Activated T-helper 17 cell treated with anti-CD3 and anti-CD28 coated beads, Interleukin-2, amount 50 U/mL, for 72 hours (primary cell): ENCODE data around the gene CYB561. TPM values are rescaled to one million over a fixed set of nuclear protein-coding genes. Genes with fewer than 3 reads are reported as not detected.

ENCODE experiments used
- ATAC-seq: fragments of 150-1000 bp; cut with Tn5 transposase; replicated peaks from 2 replicates; pipeline ENCODE4 v1.10.0; 2021; ENCODE audit warnings: mild to moderate bottlenecking, moderate library complexity
- H3K27ac Mint-ChIP-seq: one replicate; pipeline ENCODE4 v1.8.0; 2022; ENCODE audit warnings: mixed read lengths
- H3K27me3 Mint-ChIP-seq: one replicate; pipeline ENCODE4 v1.8.0; 2022; ENCODE audit warnings: mixed read lengths
- H3K36me3 Mint-ChIP-seq: one replicate; pipeline ENCODE4 v1.8.0; 2022; ENCODE audit warnings: low read depth, mild to moderate bottlenecking, mixed read lengths
- H3K4me1 Mint-ChIP-seq: one replicate; pipeline ENCODE4 v1.8.0; 2022; ENCODE audit warnings: mixed read lengths
- H3K4me3 Mint-ChIP-seq: one replicate; pipeline ENCODE4 v1.8.0; 2022; ENCODE audit warnings: mild to moderate bottlenecking, mixed read lengths
- H3K9me3 Mint-ChIP-seq: one replicate; pipeline ENCODE4 v1.8.0; 2022; ENCODE audit warnings: mixed read lengths
- total RNA-seq, 2 donors: library from RNA; stranded (reverse); gene quantifications; one replicate each; pipeline ENCODE4 v1.2.3, GENCODE V29; 2022

The CYB561 gene
- total RNA-seq, 2 donors from 2014 or later, result 6.7 to 10.8 TPM

DNA sequence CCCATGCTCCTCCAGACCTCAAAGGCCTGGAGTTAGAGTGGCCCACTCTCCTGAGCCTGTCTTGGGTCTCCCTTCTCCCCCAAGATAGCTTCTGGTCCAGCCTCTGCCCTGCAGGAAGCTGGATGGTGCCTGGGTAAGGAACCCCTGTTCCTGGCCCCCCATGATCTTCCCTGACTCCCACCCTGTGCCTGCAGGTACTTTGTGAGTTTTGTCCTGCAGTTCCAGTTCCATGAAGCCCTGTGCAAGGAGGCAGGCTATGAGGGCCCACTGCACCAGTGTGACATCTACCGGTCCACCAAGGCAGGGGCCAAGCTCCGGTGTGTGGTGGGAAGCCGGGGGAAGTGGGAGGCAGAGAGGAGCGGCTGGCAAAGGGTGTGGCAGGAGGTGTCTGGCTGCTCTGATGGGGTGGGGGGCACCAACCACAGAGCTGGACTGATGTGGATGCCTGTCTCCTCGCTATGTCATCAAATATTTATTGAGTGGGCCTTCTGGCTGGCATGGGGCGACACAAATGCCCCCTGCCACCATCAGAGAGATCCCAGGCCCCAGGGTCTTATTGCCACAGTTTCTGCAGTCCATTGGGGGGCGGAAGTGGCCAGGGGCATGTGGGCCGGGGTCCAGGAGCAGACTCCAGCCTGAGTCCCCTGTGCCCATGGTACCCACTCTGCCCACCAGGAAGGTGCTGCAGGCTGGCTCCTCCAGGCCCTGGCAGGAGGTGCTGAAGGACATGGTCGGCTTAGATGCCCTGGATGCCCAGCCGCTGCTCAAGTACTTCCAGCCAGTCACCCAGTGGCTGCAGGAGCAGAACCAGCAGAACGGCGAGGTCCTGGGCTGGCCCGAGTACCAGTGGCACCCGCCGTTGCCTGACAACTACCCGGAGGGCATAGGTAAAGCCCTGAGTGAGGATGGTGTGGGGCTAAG, 37.8 kb upstream of the CYB561 start:
- Mint-ChIP-seq H3K9me3 (no peaks in the 10 kb centered on the region), H3K4me1 (no peaks in the 10 kb centered on the region), H3K27ac (no peak overlapping the region), H3K27me3 (no peaks in the 10 kb centered on the region), H3K36me3 (no peaks in the 10 kb centered on the region), H3K4me3 (no peak overlapping the region)
- no peak for ATAC-seq

DNA sequence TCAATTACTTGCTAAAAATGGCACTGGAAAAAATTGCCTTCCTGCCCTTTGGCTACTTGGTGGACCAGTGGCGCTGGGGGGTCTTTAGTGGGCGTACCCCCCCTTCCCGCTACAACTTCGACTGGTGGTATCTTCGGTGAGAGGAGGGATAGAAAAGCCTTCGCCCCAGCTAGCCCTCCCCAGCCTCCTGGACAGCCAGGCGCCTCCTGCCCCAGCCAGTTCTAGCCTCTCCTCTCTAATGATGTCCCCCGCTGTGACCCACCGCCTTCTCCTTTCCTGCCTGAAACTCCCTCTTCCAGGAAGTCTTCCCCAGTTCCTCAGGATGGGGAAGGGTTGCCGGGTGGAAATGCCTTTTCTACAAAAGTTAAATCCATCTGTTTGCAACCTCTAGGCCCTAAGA, 36.9 kb upstream of the CYB561 start:
- H3K4me3 Mint-ChIP-seq, result no peak overlapping the region
- H3K36me3 Mint-ChIP-seq, result no peaks in the 10 kb centered on the region
- peak overlapping the region; percentile 28 for H3K27ac Mint-ChIP-seq
- H3K9me3 Mint-ChIP-seq, result no peaks in the 10 kb centered on the region
- ATAC-seq, result no peak
- H3K4me1 Mint-ChIP-seq, result no peaks in the 10 kb centered on the region
- H3K27me3 Mint-ChIP-seq, result no peaks in the 10 kb centered on the region

DNA sequence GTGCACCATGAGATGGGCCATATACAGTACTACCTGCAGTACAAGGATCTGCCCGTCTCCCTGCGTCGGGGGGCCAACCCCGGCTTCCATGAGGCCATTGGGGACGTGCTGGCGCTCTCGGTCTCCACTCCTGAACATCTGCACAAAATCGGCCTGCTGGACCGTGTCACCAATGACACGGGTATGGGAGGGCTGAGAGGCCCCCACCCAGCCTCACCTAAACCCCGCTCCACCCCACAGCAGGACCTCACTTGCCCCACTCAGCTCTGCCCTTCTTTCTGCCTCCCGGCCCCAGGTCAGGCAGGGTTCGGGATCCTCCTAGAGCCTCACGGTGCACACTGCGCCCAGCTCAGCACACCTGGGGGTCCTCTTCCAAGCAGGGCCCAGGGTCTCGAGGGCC, 36.4 kb upstream of the CYB561 start:
- Mint-ChIP-seq H3K27me3 (no peaks in the 10 kb centered on the region), H3K9me3 (no peaks in the 10 kb centered on the region), H3K4me1 (peaks cover 4% of the 10 kb centered on the region), H3K27ac (no peak overlapping the region), H3K36me3 (no peaks in the 10 kb centered on the region), H3K4me3 (no peak overlapping the region)
- no peak for ATAC-seq

DNA sequence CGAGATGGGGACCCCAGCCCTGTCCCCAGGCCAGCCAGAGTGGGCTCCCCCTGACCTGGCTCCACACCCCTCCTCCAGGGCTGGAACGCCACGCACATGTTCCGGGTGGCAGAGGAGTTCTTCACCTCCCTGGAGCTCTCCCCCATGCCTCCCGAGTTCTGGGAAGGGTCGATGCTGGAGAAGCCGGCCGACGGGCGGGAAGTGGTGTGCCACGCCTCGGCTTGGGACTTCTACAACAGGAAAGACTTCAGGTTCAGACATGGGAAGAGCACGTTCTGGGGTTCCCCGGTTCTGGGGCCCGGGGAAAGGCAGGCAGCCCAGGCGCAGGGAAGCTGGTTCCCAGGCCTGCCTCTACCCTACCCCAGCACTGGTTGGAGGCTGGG, 35.4 kb upstream of the CYB561 start:
- ATAC-seq, result no peak
- no peak overlapping the region for H3K4me3 Mint-ChIP-seq
- peaks cover 5% of the 10 kb centered on the region for H3K4me1 Mint-ChIP-seq
- H3K36me3 Mint-ChIP-seq, result no peaks in the 10 kb centered on the region
- no peaks in the 10 kb centered on the region for H3K27me3 Mint-ChIP-seq
- no peaks in the 10 kb centered on the region for H3K9me3 Mint-ChIP-seq
- H3K27ac Mint-ChIP-seq, result no peak overlapping the region

DNA sequence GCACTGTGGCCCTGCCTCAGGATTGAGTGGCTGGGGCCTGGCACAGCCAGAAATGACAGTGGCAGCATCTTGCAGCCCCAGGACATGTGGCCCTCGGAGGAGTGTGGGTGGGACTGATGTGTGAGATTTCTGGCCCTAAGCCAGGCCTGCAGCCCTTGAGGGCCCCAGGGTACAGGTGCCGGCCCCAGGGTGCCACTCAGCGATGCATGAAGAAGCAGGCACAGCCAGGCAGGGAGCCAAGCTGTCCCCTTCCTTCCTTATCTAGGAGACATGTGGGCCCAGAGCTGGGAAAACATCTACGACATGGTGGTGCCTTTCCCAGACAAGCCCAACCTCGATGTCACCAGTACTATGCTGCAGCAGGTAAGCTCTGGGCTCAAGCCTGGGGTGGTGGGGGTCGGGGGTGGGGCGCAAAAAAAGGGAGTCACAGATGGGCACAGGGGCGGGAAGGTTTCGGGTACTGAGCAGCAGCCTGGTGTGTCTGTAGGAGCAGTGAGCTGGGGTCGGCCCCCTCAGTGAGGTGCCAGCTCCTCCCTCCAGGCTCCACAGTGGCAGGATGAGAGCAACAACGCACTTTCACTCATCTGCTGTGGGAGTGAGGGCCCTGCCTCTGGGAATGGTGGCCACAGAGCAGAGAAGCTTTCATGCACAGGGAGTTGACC, 34.9 kb upstream of the CYB561 start:
- H3K4me3 Mint-ChIP-seq, result no peak overlapping the region
- H3K27ac Mint-ChIP-seq, result no peak overlapping the region
- H3K36me3 Mint-ChIP-seq, result no peaks in the 10 kb centered on the region
- no peaks in the 10 kb centered on the region for H3K27me3 Mint-ChIP-seq
- peaks cover 5% of the 10 kb centered on the region for H3K4me1 Mint-ChIP-seq
- no peak for ATAC-seq
- H3K9me3 Mint-ChIP-seq, result no peaks in the 10 kb centered on the region

DNA sequence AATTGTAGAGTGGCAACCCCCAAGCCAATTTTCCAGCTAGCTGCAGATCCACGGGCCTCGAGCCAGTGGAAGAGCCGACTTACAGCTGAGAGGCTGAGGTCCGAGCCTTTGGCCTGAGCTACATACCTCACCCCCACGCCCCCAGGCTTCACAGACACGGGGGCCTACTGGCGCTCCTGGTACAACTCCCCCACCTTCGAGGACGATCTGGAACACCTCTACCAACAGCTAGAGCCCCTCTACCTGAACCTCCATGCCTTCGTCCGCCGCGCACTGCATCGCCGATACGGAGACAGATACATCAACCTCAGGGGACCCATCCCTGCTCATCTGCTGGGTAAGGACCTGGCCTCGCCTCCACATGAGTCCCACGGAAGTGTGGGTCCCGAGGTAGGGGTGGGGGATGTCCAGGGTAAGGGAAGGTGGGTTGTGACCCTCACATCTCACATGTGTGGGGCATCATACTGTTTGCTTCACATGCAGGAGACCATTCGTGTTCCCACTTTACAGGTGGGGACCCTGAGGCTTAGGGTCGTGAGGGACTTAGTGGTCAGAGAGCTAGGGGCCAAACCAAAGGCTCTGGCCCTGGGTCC, 34.2 kb upstream of the CYB561 start:
- H3K36me3 Mint-ChIP-seq, result no peaks in the 10 kb centered on the region
- no peak for ATAC-seq
- no peaks in the 10 kb centered on the region for H3K27me3 Mint-ChIP-seq
- no peaks in the 10 kb centered on the region for H3K9me3 Mint-ChIP-seq
- peaks cover 5% of the 10 kb centered on the region for H3K4me1 Mint-ChIP-seq
- H3K4me3 Mint-ChIP-seq, result no peak overlapping the region
- H3K27ac Mint-ChIP-seq, result no peak overlapping the region

DNA sequence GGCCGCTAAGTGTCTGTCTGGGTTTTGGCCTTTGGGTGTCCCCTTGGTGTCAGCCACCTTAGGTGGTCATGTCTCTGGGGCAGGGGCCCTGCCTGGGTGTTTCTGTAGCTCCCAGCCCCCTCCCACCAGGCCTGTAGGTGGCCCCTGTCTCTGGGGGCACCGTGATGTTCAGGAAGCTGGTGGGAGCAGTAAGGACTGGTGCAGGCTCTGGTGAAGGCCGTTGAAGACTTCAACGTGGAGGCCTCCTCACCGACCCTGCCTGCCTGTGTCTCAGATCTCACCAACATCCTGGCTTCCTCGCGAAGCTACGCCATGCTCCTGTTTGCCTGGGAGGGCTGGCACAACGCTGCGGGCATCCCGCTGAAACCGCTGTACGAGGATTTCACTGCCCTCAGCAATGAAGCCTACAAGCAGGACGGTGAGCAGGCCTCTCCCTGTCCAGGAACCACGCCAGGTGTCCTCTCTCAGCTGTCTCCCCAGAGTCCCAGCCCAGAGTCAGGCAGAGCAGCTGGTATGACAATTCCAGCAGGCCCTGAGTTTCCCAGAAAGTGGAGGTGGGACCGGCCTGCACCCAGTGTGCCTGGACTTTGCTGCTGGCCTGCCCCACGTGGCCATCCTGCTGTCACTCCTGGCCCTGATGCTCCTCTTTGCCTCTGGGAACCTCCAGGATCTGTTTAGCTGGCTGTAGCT, 33.5 kb upstream of the CYB561 start:
- H3K9me3 Mint-ChIP-seq, result no peaks in the 10 kb centered on the region
- no peak for ATAC-seq
- H3K36me3 Mint-ChIP-seq, result no peaks in the 10 kb centered on the region
- H3K4me3 Mint-ChIP-seq, result peak overlapping the region; percentile 29
- no peak overlapping the region for H3K27ac Mint-ChIP-seq
- peaks cover 5% of the 10 kb centered on the region for H3K4me1 Mint-ChIP-seq
- H3K27me3 Mint-ChIP-seq, result no peaks in the 10 kb centered on the region

DNA sequence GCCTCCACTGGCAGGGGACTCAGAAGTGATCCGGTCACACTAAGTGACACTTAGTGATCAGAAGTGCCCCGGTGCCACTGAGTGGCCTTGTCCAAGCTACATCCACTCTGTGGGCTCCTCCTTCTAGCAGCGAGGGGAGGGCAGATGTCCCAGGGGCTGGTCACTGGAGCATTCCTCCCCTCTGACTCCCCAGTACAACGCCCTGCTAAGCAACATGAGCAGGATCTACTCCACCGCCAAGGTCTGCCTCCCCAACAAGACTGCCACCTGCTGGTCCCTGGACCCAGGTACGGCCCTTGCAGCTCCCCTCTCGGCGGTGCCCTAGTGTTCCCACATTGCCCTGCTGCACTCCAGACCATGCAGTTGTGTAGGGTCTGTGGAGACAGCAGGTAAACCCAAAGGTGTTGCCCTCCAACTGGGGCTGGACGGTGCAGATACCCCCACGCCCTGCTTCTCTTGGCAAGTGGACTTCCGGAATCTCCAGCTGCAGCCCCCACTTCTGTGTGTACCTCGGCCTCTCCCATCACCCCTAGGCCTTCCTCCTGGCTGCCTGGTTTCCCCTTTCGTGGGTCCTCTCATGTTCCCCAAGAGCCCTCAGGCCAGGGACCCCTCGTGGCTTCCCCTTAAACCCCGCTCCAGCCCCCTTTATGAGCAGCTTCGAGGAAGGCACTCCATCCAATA, 32.8 kb upstream of the CYB561 start:
- Mint-ChIP-seq H3K36me3 (no peaks in the 10 kb centered on the region), H3K27me3 (no peaks in the 10 kb centered on the region), H3K4me1 (peaks cover 5% of the 10 kb centered on the region), H3K9me3 (no peaks in the 10 kb centered on the region), H3K27ac (no peak overlapping the region), H3K4me3 (peak overlapping the region; percentile 29)
- peak; percentile 85 for ATAC-seq

DNA sequence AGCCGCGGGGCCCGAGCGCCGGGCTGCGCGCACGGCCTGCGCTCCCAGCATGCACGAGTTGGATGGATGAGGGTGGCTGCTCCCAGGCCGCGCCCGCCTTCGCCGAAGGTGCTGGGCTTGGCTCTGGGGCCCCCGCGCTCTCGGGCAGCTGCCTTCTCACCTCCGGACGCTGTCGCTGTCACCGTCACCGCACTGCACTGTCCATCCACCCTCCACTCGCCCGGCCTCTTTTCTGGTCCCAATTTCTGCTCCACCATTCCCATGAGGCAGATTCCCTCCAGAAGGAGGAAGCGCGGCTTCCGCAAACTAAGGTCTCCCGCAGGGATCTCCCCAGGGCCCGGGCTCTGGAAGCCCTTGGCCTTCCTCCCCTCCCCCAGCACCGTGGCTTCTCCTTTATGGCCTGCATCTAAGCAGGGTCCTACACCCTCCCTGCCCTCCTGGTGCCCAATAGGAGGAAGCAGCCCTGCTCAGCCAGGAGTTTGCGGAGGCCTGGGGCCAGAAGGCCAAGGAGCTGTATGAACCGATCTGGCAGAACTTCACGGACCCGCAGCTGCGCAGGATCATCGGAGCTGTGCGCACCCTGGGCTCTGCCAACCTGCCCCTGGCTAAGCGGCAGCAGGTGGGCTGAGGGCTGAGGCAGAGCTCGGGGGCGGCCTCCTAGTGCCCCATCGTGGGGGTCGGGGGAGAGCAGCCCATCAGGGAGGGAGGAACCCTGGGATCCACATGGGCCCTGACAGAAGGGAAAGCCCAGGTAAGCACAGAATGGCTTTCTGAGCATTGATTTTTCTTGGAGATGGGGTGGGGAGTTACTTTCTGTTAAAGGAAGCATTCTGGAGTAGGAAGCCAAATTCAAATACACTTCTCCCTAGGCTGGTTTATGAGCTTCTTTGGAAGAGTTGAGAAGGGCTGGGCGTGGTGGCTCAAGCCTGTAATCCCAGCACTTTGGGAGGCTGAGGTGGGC, 31.7 kb upstream of the CYB561 start:
- Mint-ChIP-seq H3K27ac (no peak overlapping the region), H3K27me3 (no peaks in the 10 kb centered on the region), H3K9me3 (no peaks in the 10 kb centered on the region), H3K4me3 (peak overlapping the region; percentile 77), H3K4me1 (peaks cover 5% of the 10 kb centered on the region), H3K36me3 (no peaks in the 10 kb centered on the region)
- peak; percentile 25 for ATAC-seq

DNA sequence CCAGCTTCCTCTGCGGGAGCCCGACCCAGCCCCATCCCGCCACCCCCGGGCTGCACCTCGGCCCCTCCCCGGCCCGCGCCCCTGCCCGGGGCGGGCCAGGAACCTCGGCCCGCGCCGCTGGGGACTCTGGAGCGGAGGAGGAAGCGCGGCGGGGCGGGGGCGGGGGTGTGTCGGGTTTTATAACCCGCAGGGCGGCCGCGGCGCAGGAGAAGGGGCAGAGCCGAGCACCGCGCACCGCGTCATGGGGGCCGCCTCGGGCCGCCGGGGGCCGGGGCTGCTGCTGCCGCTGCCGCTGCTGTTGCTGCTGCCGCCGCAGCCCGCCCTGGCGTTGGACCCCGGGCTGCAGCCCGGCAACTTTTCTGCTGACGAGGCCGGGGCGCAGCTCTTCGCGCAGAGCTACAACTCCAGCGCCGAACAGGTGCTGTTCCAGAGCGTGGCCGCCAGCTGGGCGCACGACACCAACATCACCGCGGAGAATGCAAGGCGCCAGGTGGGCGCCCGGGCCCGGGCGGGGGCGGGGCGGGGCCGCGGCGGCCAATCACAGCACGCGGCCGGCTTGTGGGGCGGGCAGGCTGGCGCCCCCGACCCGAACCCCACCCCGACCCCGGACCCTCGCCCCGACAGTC, 30.9 kb upstream of the CYB561 start, which contains the start of gene ACE:
Gene ACE (plus strand): TSS at position 208 of the 626 bp plus-strand sequence. CDS start 34 bp downstream, at position 242.
- H3K4me1 Mint-ChIP-seq, result peaks cover 5% of the 10 kb centered on the region
- H3K36me3 Mint-ChIP-seq, result no peaks in the 10 kb centered on the region
- peak within 1 kb of the TSS; percentile 77 for H3K4me3 Mint-ChIP-seq
- peak; percentile 56 for ATAC-seq
- no peaks in the 10 kb centered on the region for H3K27me3 Mint-ChIP-seq
- no peaks in the 10 kb centered on the region for H3K9me3 Mint-ChIP-seq
- no peak within 1 kb of the TSS for H3K27ac Mint-ChIP-seq

DNA sequence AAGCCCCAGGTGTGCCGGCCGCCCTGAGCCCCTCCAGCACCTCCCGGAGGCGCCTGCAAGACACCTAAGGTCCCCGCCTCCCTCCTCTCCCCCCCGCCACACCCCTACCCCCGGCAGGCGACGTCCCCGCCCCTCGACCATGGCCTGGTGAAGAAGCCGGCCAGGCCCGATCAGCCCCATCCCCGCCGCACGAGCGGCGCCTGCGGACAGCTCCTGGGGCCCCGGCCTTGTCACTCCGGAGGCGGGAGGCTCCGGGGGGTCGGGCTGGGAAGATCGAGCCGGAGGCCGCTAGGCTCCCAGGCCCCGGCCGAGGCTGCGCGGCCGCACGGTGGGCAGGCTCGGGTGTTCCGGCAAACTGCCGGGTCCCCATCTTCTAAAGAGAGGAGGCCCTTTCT, 30.4 kb upstream of the CYB561 start:
- Mint-ChIP-seq H3K36me3 (no peaks in the 10 kb centered on the region), H3K27me3 (no peaks in the 10 kb centered on the region), H3K27ac (no peak overlapping the region), H3K4me1 (peaks cover 5% of the 10 kb centered on the region), H3K4me3 (no peak overlapping the region), H3K9me3 (no peaks in the 10 kb centered on the region)
- ATAC-seq, result peak; percentile 10

DNA sequence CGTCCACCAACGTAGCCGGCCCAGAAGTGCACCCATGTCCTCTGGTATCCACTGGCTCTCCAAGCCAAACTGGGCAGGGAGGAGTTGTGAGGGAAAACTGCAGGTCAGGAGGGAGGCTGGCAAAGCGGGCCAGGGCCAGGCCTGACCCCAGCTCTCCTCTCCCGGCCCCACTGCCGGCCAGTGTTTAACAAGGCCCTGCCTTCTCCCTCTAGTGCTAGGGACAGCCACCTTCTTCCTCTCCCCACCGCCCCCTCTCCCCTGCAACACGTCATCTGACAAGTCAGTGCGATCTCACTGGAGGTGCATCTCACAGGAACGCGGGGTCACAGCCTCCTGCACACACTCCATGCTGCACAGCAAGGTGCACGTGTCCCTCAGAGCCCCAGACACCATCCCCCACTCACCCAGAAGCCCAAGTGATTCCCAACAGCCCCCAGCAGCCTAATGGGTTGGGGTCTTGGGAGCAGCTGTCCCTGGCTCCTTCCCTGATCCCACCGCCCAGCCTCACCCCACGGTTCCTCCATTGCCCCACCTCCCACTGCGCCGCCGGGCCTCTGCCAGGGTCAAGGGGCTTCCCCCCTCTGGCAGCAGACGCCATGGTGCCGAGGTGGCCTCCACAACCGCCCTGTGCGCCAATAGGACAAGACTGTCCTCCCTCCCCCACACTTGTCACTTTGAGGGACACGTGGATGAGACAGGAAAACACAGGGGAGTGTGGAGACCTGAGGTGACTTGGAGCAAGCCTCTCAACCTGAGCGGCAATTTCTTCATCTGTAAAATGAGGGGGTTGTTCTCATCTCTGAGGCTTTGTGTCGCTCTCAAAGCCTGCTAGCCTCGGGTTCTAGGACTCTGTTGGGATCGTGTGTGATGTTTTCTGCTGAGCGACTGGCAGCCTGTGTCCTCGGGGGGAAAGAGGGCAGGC, 29.6 kb upstream of the CYB561 start:
- peak overlapping the region; percentile 46 for H3K4me3 Mint-ChIP-seq
- peaks cover 5% of the 10 kb centered on the region for H3K4me1 Mint-ChIP-seq
- no peak overlapping the region for H3K27ac Mint-ChIP-seq
- no peaks in the 10 kb centered on the region for H3K27me3 Mint-ChIP-seq
- no peaks in the 10 kb centered on the region for H3K36me3 Mint-ChIP-seq
- ATAC-seq, result no peak
- H3K9me3 Mint-ChIP-seq, result no peaks in the 10 kb centered on the region
